ENCODE results near the gene IFT81. TPM values are rescaled to one million over a fixed set of nuclear protein-coding genes. Genes with fewer than 3 reads are reported as not detected.
"Not testable (repeated sequence)": the region's sequence is repeated elsewhere in the genome, so short reads cannot be mapped to it uniquely, and the experiment has no call there.

The IFT81 gene
- total RNA-seq, 2 experiments from 2014 or later: 1.4 to 2.2 TPM

DNA sequence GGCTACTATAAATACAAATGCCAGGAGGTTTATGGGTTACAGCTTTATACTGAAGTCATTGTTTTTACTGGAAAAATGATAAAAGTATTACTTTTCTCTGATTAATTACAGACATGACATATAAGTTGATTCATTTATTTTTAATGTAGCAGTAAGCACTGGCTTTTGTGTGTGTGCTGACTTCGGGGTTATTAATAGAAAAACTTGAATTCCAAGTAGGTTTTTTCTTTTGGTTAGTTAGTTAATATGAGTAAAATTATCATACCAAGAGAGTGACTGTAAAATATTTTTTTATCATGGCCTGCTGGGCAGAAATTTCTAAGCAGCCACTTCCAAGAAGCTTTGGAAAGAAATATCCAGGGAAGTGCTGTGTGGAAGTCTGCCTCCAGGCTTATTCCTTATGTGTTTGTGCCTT, 56.4 kb downstream of the IFT81 start:
- no peak overlapping the region for H3K4me3 Mint-ChIP-seq
- H3K36me3 Mint-ChIP-seq: peaks cover 1% of the 10 kb centered on the region
- ATAC-seq (no peak), DNase-seq (no peak)
- H3K4me1 Mint-ChIP-seq: no peaks in the 10 kb centered on the region
- H3K9me3 Mint-ChIP-seq (ENCODE audit: low read depth): no peaks in the 10 kb centered on the region
- no peak overlapping the region for H3K27ac Mint-ChIP-seq
- CTCF ChIA-PET: no interaction called here
- no peaks in the 10 kb centered on the region for H3K27me3 Mint-ChIP-seq

DNA sequence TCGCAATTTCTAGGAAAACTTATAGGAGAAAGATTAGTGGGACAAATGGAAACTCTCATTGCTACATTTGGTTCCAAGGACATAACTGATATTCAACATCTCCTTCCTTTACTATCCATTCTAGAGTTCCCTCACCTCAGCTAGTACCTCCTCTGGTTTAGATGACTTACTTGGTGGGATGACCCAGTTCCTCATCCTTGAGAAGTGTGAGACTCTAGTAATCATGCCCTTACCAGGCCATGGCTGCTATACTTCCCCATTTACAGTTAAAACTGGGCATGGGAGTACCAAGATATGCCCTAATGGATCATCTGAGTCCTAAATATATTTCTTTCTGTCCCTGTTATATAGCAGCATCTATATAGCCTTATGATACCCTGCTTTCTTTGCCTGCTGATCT, 58.1 kb downstream of the IFT81 start:
- peaks cover 10% of the 10 kb centered on the region for H3K36me3 Mint-ChIP-seq
- peaks cover 9% of the 10 kb centered on the region for H3K9me3 Mint-ChIP-seq (ENCODE audit: low read depth)
- DNase-seq (no peak), ATAC-seq (no peak)
- H3K4me1 Mint-ChIP-seq: no peaks in the 10 kb centered on the region
- no peaks in the 10 kb centered on the region for H3K27me3 Mint-ChIP-seq
- CTCF ChIA-PET: no interaction called here
- no peak overlapping the region for H3K27ac Mint-ChIP-seq
- H3K4me3 Mint-ChIP-seq: no peak overlapping the region

DNA sequence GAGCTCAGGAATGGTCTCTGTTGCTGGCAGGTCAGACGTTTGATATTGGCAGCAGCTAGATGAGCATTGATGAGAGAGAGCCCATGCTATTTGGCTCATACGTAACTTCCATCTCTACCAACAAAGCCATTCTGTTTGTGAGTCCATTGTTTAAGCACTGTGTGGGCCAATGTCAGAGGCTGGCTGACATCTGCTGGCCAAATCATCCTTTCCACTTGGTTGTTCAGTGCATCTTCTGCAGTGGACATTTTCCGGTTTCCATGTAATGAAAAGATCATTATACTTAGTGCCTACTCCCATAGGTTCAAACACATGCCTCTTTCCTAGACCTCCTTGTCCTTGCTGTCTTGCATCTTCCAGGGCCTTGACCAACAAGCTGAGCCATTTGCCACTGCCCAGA, 59.2 kb downstream of the IFT81 start:
- H3K27me3 Mint-ChIP-seq: no peaks in the 10 kb centered on the region
- peaks cover 13% of the 10 kb centered on the region for H3K36me3 Mint-ChIP-seq
- DNase-seq (no peak), ATAC-seq (no peak)
- CTCF ChIA-PET: no interaction called here
- H3K4me1 Mint-ChIP-seq: no peaks in the 10 kb centered on the region
- H3K9me3 Mint-ChIP-seq (ENCODE audit: low read depth): peaks cover 12% of the 10 kb centered on the region
- no peak overlapping the region for H3K27ac Mint-ChIP-seq
- no peak overlapping the region for H3K4me3 Mint-ChIP-seq

DNA sequence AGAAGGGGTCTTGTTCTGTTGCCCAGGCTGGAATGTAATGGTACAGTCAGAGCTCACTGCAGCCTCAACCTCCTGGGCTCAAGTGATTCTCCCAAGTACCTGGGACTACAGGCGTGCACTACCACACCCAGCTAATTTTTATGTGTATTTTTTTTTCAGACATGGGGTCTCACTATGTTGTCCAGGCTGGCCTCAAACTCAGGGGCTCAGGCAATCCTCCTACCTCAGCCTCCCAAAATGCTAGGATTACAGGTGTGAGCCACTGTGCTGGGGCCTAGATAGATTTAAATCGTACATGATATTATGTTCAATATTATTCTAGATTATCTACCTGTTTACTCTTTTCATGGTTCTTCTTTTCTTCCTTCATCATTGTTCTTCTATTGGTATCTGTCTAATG, 61.5 kb downstream of the IFT81 start:
- no peaks in the 10 kb centered on the region for H3K4me1 Mint-ChIP-seq
- no peak for ATAC-seq
- H3K27me3 Mint-ChIP-seq: no peaks in the 10 kb centered on the region
- no peak overlapping the region for H3K4me3 Mint-ChIP-seq
- DNase-seq: no peak
- no peak overlapping the region for H3K27ac Mint-ChIP-seq
- H3K36me3 Mint-ChIP-seq: peaks cover 16% of the 10 kb centered on the region
- H3K9me3 Mint-ChIP-seq (ENCODE audit: low read depth): peaks cover 13% of the 10 kb centered on the region
- CTCF ChIA-PET: no interaction called here

DNA sequence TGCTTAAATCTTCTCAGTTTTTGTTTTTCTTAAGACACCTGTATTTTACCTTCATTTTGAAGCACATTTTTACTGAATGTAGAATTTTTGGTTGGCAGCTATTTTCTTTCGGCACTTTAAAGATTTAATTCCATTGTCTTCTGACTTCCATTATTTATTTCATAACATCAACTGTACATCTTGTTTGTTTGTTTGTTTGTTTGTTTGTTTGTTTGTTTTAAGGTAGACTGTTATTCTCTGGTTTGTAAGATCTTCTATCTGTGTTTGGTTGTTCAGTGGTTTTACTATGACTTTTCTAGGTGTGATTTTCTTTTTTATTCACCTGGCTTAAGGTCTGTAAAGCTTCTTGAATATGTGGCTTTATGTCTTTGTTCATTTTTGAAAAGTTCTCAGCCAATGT, 61.9 kb downstream of the IFT81 start:
- CTCF ChIA-PET: no interaction called here
- no peak for ATAC-seq
- peaks cover 13% of the 10 kb centered on the region for H3K9me3 Mint-ChIP-seq (ENCODE audit: low read depth)
- peaks cover 16% of the 10 kb centered on the region for H3K36me3 Mint-ChIP-seq
- H3K4me1 Mint-ChIP-seq: no peaks in the 10 kb centered on the region
- H3K27me3 Mint-ChIP-seq: no peaks in the 10 kb centered on the region
- no peak overlapping the region for H3K27ac Mint-ChIP-seq
- H3K4me3 Mint-ChIP-seq: no peak overlapping the region
- no peak for DNase-seq

DNA sequence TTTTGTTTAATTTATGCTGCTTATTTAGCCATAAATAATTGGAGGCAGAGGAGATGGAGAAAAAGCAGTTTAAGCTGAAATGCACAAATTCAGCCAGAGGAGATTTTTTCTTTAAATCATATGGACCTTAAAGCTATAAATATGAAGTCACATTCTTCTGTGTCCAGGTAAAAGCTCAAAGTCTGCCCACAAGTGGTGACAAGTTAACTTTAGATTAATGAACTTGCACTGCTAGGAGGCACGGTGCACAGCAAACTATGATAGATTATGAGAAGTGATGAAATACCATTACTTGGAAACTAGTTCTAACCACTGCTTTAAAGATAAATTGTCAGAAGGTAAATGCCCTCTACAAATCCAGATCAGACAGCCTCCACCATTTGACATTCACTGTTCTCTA, 69.0 kb downstream of the IFT81 start:
- Mint-ChIP-seq H3K27me3 (no peaks in the 10 kb centered on the region), H3K27ac (no peak overlapping the region), H3K36me3 (peaks cover 10% of the 10 kb centered on the region), H3K9me3 (ENCODE audit: low read depth) (peaks cover 6% of the 10 kb centered on the region), H3K4me1 (no peaks in the 10 kb centered on the region), H3K4me3 (no peak overlapping the region)
- CTCF ChIA-PET: no interaction called here
- DNase-seq (no peak), ATAC-seq (no peak)

DNA sequence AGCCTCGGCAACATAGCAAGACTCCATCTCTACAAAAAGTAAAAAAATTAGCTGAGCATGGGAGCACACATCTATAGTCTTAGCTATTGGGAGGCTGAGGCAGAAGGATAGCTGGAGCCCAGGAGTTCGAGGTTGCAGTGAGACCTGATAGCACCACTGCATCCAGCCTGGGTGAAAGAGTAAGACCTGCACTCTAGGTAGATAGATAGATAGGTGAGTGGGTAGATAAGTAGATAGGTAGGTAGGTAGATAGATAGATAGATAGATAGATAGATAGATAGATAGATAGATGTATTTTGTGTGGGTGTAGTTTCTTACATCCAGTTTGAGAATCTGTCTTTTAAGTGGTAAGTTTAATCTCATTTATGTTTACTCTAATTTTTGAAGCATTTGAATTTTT, 72.8 kb downstream of the IFT81 start:
- no peak overlapping the region for H3K4me3 Mint-ChIP-seq
- CTCF ChIA-PET: no interaction called here
- peaks cover 2% of the 10 kb centered on the region for H3K9me3 Mint-ChIP-seq (ENCODE audit: low read depth)
- peaks cover 14% of the 10 kb centered on the region for H3K4me1 Mint-ChIP-seq
- ATAC-seq (no peak), DNase-seq (no peak)
- no peaks in the 10 kb centered on the region for H3K27me3 Mint-ChIP-seq
- H3K36me3 Mint-ChIP-seq: peaks cover 5% of the 10 kb centered on the region
- H3K27ac Mint-ChIP-seq: no peak overlapping the region

DNA sequence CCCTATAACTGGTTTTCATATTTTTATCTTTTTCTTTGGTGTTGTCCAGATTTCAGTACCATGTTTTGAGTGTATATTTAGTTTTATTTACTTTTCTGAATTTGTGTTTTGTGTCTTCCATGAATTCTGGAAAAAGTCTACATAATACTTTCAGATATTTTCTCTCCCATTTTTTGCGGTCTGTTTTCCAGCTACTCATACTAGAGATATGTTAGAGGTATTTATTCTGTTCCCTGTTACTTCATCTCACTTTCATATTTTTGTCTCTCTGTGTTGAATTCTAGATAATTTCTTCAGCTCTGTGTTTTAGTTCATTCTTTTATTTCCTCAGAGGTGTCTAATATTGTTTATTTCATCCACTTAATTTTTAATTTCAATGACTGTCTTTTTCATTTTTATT, 74.2 kb downstream of the IFT81 start:
- H3K4me3 Mint-ChIP-seq: no peak overlapping the region
- peaks cover 3% of the 10 kb centered on the region for H3K36me3 Mint-ChIP-seq
- H3K27ac Mint-ChIP-seq: no peak overlapping the region
- H3K9me3 Mint-ChIP-seq (ENCODE audit: low read depth): peaks cover 2% of the 10 kb centered on the region
- peaks cover 14% of the 10 kb centered on the region for H3K4me1 Mint-ChIP-seq
- CTCF ChIA-PET: no interaction called here
- no peaks in the 10 kb centered on the region for H3K27me3 Mint-ChIP-seq
- no peak for DNase-seq
- ATAC-seq: no peak

DNA sequence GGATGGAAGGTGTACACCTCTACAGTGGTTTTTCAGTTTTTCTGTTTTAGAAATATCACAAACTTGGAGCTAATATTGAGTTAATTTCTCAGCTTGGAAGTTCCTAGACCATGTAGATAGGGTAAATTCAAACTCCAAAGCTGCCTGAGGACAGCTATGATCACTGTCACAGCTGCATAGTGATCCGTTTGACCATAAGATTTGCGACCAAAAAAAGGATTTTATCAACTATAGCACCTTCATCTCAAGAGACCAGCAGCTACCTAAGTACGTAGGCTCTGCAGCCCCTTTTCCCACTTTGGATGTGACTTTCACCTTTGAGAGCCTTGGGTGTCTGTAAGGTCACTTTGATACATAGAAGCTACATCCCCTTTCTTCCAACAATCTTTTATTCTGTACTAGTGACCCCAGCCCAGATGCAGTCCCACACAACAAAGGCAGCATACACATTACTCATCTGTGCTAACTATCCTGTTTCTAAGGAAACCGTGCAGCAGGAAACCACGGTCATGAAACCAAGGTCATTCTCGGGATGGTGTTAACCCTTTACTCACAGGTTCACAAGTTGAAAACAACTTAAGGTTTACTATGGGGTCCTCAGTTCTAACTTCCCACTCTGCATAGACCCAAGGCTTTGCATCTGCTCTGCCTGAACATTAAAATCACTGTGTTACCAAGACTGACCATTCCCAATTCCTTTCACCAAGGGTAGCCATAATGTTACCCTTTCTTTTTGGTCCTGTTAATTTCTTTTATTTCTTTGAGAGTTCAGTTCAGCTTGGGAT, 75.4 kb downstream of the IFT81 start:
- peaks cover 14% of the 10 kb centered on the region for H3K4me1 Mint-ChIP-seq
- ATAC-seq (peak; percentile 69), DNase-seq (peak; percentile 56)
- peaks cover 3% of the 10 kb centered on the region for H3K36me3 Mint-ChIP-seq
- H3K9me3 Mint-ChIP-seq (ENCODE audit: low read depth): no peaks in the 10 kb centered on the region
- no peak overlapping the region for H3K27ac Mint-ChIP-seq
- CTCF ChIA-PET: interaction anchor here (1.0 to 1.3 kb wide), 2 partner anchors 15 to 840 kb away, joined by 3 read pairs; no protein-coding TSS in a partner anchor
- H3K27me3 Mint-ChIP-seq: no peaks in the 10 kb centered on the region
- no peak overlapping the region for H3K4me3 Mint-ChIP-seq

DNA sequence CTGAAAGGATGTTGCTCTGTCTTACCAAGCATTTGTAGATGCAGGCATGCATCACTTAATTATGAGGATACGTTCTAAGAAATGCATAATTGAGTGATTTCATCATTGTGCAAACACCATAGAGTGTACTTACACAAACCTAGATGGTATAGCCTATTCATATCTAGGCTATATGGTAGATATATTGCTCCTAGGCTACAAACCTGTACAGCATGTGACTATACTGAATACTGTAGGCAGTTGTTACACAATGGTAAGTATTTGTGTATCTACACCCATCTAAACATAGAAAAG, 75.9 kb downstream of the IFT81 start:
- peaks cover 14% of the 10 kb centered on the region for H3K4me1 Mint-ChIP-seq
- CTCF ChIA-PET: interaction anchor here (0.8 kb wide), 1 partner anchor 101 kb away, joined by 3 read pairs; no protein-coding TSS in a partner anchor
- H3K4me3 Mint-ChIP-seq: no peak overlapping the region
- no peaks in the 10 kb centered on the region for H3K27me3 Mint-ChIP-seq
- DNase-seq (no peak), ATAC-seq (no peak)
- peaks cover 2% of the 10 kb centered on the region for H3K36me3 Mint-ChIP-seq
- H3K9me3 Mint-ChIP-seq (ENCODE audit: low read depth): no peaks in the 10 kb centered on the region
- no peak overlapping the region for H3K27ac Mint-ChIP-seq

DNA sequence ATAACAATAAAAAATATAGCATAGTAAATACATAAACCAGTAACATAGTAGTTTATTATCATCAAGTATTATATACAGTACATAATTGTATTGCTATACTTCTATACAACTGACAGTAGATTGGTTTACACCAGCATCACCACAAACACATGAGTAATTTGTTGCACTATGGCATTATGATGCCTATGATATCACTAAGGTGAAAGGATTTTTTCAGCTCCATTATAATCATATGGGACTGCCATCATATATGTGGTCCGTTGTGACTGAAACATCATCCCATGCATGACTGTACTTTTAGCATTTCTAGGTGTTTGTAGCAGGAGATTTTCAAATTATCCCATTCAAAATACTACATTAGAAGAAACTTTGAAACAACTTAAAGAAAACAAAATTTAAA, 77.8 kb downstream of the IFT81 start:
- Mint-ChIP-seq H3K4me3 (no peak overlapping the region), H3K36me3 (no peaks in the 10 kb centered on the region), H3K27me3 (no peaks in the 10 kb centered on the region), H3K4me1 (peaks cover 14% of the 10 kb centered on the region), H3K9me3 (ENCODE audit: low read depth) (no peaks in the 10 kb centered on the region), H3K27ac (no peak overlapping the region)
- no peak for ATAC-seq
- DNase-seq: no peak
- CTCF ChIA-PET: no interaction called here

DNA sequence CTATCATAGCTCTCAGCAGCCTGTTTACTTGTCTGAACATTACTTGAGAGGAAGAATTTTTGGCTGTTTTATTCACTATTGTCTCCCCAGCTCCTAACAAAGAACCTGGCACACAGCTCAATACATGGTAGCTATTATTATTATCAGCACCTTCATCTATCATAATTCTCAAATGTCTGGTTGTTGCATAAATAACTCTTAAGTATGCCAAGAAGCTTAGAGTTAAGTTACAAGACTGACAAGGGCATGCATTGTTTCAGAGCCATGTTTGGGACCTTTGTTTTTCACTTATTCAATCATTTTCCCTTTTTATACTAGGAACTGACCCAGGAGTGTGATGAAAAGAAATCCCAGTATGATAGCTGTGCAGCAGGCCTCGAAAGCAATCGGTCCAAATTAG, 79.4 kb downstream of the IFT81 start:
- Mint-ChIP-seq H3K27ac (no peak overlapping the region), H3K9me3 (ENCODE audit: low read depth) (no peaks in the 10 kb centered on the region), H3K4me1 (peaks cover 14% of the 10 kb centered on the region), H3K36me3 (no peaks in the 10 kb centered on the region), H3K27me3 (no peaks in the 10 kb centered on the region), H3K4me3 (no peak overlapping the region)
- DNase-seq: no peak
- CTCF ChIA-PET: interaction anchor here (0.7 kb wide), 1 partner anchor 10 kb away, joined by 3 read pairs; no protein-coding TSS in a partner anchor
- ATAC-seq: no peak

DNA sequence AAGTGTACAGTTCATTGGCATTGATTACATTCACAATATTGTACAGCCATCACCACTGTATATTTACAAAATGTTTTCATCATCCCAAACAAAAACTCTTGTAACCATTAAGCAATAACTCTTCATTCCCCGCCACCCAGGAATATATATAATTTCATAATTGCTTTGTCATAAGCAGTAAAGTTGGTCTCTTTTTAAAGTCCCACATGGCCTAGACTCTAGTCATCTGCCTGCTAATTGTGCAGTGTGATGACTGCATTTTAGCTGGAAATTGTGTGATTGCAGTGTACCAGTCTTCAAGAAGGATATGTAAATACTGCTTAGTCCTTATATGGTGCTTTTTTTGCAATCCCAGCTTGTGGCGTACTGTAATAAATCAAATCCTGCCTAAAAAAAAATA, 81.8 kb downstream of the IFT81 start:
- CTCF ChIA-PET: interaction anchor here (0.7 kb wide), 1 partner anchor 51 kb away, joined by 5 read pairs; no protein-coding TSS in a partner anchor
- Mint-ChIP-seq H3K9me3 (ENCODE audit: low read depth) (no peaks in the 10 kb centered on the region), H3K27ac (no peak overlapping the region), H3K36me3 (no peaks in the 10 kb centered on the region), H3K4me3 (no peak overlapping the region), H3K4me1 (peaks cover 2% of the 10 kb centered on the region), H3K27me3 (no peaks in the 10 kb centered on the region)
- DNase-seq (no peak), ATAC-seq (no peak)

DNA sequence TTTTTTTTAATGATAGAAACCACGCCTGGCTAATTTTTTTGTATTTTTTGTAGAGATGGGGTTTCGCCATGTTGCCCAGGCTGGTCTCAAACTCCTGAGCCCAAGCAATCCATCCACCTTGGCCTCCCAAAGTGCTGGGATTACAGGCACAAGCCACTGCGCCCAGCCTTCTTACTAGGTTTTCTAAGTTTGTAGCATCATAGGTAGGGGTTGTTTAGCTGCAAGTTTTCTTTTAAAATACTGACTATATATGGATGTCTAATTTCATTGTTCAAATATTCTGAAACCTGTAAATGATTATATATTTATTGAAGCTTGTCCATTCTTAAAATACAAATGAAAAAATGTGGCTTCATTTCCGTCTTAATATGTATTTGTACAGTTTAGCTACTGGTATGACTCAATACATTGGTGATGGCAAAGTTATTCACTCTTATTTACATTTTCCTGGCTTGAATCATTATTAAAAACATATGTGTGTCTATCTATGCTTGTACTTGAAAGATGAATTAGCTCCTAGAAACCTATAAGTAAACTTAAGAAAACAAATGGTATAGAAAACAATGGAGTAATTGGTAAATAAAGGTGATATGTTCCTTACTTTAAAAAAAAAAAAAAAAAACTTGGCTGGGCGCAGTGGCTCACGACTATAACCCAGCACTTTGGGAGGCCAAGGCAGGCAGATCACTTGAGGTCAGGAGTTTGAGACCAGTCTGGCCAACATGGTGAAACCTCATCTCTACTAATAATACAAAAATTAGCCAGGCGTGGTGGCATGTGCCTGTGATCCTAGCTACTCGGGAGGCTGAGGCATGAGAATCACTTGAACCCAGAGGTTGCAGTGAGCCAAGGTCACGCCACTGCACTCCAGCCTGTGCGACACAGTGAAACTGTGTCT, 87.7 kb downstream of the IFT81 start:
- H3K9me3 Mint-ChIP-seq (ENCODE audit: low read depth); H3K27ac Mint-ChIP-seq; H3K4me3 Mint-ChIP-seq; H3K4me1 Mint-ChIP-seq; H3K36me3 Mint-ChIP-seq; DNase-seq; ATAC-seq; H3K27me3 Mint-ChIP-seq: not testable (repeated sequence)
- CTCF ChIA-PET: interaction anchor here (0.6 kb wide), 1 partner anchor 203 kb away, joined by 3 read pairs; no protein-coding TSS in a partner anchor

Data from activated CD8-positive, alpha-beta memory T cell treated with anti-CD3 and anti-CD28 coated beads, Interleukin-2, amount 10 ng/mL, durations not matched to agents 7 days and 5 days (primary cell).